HL-60/S4 treated with retinoic acid at 250 ng/mL for 4 days and 3 days (cell line): ENCODE data around the gene ZNF385C.
"Not testable (repeated sequence)": the region's sequence is repeated elsewhere in the genome, so short reads cannot be mapped to it uniquely, and the experiment has no call there.

Experiments
- in situ Hi-C: fragments of 300-500 bp; cut with MboI; formaldehyde crosslinking; loops from 2 replicates; pipeline ENCODE4 v1.7.0; 2022; ENCODE audit warnings: low sequenced_read_pairs

Gene ZNF385C

GRCh38 chr17:42097691-42098631, at the start of gene ZNF385C:
Gene ZNF385C (minus strand): TSS chr17:42098473. CDS start chr17:42063056, 35,417 bp downstream.
- in situ Hi-C loops: no loop called here

- in situ Hi-C loops: no loop called here
Observed at GRCh38 chr17:42146911-42147607, 48.8 kb upstream of the ZNF385C start.

DNA sequence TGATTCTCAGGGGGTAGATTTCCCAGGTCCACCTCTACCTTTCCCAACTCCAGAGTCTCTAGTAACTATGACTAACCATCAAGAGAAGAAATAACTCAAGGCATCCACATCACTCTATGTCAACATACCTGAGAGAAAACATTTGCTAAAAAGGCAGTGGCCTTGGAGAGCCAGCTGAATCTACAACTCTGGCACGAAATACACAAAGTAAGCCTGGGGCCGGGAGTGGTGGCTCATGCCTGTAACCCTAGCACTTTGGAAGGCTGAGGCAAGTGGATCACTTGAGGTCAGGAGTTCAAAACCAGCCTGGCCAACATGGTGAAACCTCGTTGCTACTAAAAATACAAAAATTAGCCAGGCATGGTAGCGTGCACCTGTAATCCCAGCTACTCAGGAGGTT, 44.9 kb upstream of the ZNF385C start:
- in situ Hi-C loops: not testable (repeated sequence)

GRCh38 chr17:42142371-42142896, 44.2 kb upstream of the ZNF385C start:
- in situ Hi-C loops: no loop called here

- in situ Hi-C loops: no loop called here
Observed at GRCh38 chr17:42141382-42141781, 43.1 kb upstream of the ZNF385C start.

DNA sequence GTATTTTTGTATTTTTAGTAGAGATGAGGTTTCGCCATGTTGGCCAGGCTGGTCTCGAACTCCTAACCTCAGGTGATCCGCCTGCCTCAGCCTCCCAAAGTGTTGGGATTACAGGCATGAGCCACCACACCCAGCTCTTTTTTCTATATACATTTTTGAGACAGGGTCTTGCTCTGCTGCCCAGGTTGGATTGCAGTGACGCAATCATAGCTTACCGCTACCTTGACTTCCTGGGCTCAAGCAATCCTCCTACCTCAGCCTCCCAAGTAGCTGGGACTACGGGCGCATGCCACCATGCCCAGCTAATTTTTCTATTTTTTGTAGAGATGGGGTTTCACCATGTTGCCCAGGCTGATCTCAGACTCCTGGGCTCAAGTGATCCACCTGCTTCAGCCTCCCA, 42.4 kb upstream of the ZNF385C start:
- in situ Hi-C loops: not testable (repeated sequence)

DNA sequence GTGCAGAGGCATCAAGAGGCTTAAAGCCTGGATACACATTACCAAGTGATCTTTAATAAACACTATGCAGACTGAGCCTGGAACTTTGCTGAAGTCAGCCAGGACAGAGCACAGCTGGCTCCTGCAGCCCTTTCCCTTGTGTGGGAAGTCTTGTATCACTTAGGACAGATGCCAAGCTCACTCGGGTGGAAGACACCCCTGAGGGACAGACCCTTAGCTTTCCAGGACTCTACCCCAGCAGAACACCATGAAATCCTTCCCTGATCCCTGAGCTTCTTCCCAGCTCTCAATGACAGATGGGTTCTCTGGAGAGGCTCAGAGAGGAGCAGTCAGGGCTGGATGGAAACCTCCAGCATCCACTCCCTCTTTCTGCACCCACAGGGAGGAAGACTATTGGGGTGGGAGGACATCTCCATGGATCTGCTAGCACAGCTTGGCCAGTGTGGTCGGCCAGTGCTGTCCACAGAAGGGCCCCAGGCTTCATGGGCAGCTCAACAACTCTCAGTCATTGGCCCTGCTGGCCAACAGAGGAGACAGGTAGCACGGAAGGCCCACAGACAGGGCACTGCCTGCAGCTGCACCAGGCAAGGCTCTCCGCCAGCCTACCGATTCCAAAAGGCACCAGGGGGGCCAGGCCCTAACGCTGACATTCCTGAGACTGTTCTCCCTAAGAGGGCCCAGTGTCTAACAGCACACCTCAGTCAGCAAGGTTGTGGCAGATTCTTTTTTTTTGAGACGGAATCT, 40.6 kb upstream of the ZNF385C start:
- in situ Hi-C loops: no loop called here

DNA sequence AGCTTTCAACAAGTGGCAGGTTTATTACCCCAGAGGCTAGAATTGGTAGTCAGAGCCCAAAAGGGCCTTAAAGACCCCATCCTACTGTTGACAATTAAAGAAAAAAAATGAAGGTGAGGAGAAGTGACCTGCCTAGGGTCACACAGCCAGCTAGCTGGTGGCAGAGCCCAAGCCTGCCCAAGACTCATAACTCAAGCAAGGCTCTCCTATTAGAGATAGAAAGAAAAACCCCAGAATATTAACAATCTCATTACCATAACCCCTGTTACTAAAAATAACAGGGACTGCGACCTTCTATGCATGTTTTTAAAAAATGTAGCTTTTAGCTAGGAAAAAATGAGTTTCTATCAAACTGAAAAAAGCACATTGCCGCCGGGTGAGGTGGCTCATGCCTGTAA, 38.4 kb upstream of the ZNF385C start:
- in situ Hi-C loops: no loop called here

- in situ Hi-C loops: no loop called here
Observed at GRCh38 chr17:42135664-42136653, 37.7 kb upstream of the ZNF385C start.

- in situ Hi-C loops: no loop called here
Observed at GRCh38 chr17:42135151-42135550, 36.9 kb upstream of the ZNF385C start.

- in situ Hi-C loops: no loop called here
Observed at GRCh38 chr17:42133461-42134041, 35.3 kb upstream of the ZNF385C start.

DNA sequence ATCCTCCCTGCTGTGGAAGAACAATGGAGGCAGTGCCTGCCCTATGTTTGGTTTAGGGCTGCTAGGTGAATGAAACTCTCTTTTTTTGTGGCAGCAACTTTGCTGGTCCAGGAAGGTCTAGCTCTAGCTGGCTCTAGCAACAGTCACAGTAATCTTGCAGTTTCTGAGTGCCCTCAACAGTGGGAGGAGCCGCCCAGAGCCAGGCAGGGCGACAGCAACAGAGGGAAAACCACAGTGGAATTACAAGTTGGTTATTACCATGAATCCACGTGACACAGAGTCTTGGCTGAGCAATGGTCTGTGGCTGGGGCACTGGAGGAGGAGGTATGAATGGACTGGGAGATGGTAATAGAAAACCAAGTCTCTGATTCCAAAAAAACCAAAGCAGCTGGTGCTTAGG, 34.7 kb upstream of the ZNF385C start:
- in situ Hi-C loops: no loop called here

GRCh38 chr17:42131981-42132432, 33.7 kb upstream of the ZNF385C start:
- in situ Hi-C loops: no loop called here

DNA sequence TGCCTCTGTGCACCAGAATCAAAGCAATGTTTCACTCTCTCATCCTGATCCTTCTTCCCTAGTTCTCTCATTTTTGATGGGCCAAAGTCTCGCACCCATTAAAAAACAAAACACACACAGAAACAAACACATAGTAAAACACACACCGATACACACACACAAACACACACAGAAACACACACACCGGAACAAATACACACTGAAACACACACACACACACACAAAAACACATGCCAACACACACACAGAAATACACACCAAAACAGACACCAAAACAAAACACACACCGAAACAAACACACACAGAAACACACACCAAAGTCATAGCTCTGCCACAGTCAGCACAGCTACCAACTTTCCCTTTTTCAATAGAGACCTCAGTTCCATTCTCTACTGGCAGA, 33.0 kb upstream of the ZNF385C start:
- in situ Hi-C loops: no loop called here

DNA sequence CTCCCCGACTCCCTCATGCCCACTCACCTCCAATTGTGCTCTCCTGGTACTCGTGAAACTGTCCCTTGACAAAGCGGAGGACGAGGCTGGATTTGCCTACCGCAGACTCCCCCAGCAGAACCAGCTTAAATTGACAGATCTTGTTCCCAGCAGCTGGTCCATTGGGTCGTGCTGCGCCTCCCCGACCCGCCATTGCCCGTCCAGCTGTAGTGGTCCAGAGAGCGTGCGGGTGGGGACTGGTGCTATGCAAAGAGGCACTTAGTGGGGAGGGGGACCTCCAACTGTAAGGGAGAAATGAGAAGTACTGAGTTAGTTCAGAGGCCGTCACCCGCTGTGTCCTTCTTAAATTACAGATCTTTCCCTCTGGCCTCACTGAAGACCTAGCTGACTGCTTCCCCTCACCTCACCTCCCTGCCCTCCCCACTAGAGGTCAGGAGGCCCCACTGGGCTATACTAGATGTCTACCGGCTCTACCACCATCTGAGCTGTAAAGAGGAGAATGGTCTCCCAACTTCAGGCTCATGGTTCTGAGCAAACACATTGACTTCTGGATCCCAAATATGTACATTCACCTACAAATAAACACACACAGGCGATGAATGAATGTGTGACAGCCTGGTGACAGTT, 32.1 kb upstream of the ZNF385C start:
- in situ Hi-C loops: no loop called here

GRCh38 chr17:42129109-42129837, 31.0 kb upstream of the ZNF385C start:
- in situ Hi-C loops: no loop called here

DNA sequence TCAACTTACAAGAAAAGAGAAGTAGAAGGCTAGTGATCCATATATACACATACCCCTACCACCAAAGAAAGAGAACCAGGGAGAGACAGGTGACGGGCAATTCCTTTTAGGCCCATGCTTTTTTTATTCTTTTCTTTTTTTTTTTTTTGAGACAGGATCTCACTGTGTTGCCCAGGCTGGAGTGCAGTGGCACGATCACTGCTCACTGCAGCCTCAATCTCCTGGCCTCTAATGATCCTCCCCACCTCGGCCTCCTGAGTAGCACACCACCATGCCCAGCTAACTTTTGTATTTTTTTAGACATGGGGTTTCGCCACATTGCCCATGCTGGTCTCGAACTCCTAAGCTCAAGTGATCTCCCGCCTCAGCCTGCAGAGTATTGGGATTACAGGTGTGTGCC, 29.1 kb upstream of the ZNF385C start:
- in situ Hi-C loops: no loop called here

- in situ Hi-C loops: no loop called here
Observed at GRCh38 chr17:42126836-42127235, 28.6 kb upstream of the ZNF385C start.
